Chondrocyte (in vitro differentiated cells): ENCODE results near the gene SNRNP25. TPM values are rescaled to one million over a fixed set of nuclear protein-coding genes. Genes with fewer than 3 reads are reported as not detected.

Experiments
- DNase-seq: peaks from one replicate; pipeline ENCODE4 v3.0.0; 2021; ENCODE audit warnings: mixed read lengths, low spot score
- H3K27ac Mint-ChIP-seq: one replicate; pipeline ENCODE4 v1.8.0; 2021; ENCODE audit warnings: mild to moderate bottlenecking, moderate library complexity, mixed read lengths; ENCODE audit not compliant: unreplicated experiment
- H3K27me3 Mint-ChIP-seq: 2 replicates; pipeline ENCODE4 v1.8.0; 2021; ENCODE audit warnings: low read depth, mixed read lengths
- H3K36me3 Mint-ChIP-seq: 2 replicates; pipeline ENCODE4 v1.8.0; 2021; ENCODE audit warnings: low read depth, mixed read lengths
- H3K4me1 Mint-ChIP-seq: 2 replicates; pipeline ENCODE4 v1.8.0; 2021; ENCODE audit warnings: low read depth, mild to moderate bottlenecking, mixed read lengths
- H3K4me3 Mint-ChIP-seq: one replicate; pipeline ENCODE4 v1.8.0; 2021; ENCODE audit warnings: mild to moderate bottlenecking, moderate library complexity, mixed read lengths; ENCODE audit not compliant: unreplicated experiment
- H3K9me3 Mint-ChIP-seq: 2 replicates; pipeline ENCODE4 v1.8.0; 2021; ENCODE audit warnings: low read depth, mixed read lengths
- total RNA-seq: library from RNA; stranded (reverse); gene quantifications from 3 replicates; pipeline ENCODE4 v1.2.1, GENCODE V29; 2021
- TF ChIP-seq, protein P1 (sequence below): fragments of 200-600 bp; sonication (generic); IDR thresholded peaks from 2 replicates; pipeline ENCODE4 v1.5.0; 2021; ENCODE audit warnings: antibody characterized with exemption, mild to moderate bottlenecking, moderate library complexity

SNRNP25 gene
- total RNA-seq, 1 donor from 2014 or later: 28.0 TPM

DNA sequence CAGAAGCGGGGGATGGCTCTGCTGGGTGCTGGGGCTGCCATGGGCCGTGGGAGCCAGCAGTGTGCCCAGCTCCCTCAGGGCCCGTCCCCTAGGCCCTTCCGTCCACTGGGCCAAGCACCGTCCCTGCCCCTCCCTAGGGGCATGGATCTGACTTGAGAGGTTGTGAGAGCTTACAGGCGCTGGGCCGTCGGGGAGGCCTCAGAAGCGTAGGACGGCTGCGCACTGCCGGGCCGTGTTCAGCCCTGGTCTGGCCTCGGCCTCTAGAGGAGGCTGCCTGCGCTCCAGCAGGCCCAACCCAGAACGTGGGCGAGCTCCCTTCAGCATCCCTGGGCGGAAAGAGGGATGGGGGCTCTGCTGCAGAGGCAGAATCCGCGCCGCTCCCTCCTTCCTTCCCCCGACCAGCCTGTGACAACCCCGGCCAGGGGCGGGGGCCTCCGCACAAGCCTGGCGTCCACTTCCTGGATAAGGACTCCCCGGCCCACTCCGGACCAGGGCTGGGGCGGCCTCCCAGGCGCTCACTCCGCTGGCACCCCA lies 23.7 kb downstream of the SNRNP25 start:
- DNase-seq: no peak
- Mint-ChIP-seq H3K27me3 (no peaks in the 10 kb centered on the region), H3K36me3 (peaks cover 1% of the 10 kb centered on the region), H3K4me3 (peak overlapping the region; percentile 69), H3K9me3 (no peaks in the 10 kb centered on the region), H3K27ac (peak overlapping the region; percentile 91), H3K4me1 (peaks cover 63% of the 10 kb centered on the region)
- TF ChIP-seq, protein P1, sequence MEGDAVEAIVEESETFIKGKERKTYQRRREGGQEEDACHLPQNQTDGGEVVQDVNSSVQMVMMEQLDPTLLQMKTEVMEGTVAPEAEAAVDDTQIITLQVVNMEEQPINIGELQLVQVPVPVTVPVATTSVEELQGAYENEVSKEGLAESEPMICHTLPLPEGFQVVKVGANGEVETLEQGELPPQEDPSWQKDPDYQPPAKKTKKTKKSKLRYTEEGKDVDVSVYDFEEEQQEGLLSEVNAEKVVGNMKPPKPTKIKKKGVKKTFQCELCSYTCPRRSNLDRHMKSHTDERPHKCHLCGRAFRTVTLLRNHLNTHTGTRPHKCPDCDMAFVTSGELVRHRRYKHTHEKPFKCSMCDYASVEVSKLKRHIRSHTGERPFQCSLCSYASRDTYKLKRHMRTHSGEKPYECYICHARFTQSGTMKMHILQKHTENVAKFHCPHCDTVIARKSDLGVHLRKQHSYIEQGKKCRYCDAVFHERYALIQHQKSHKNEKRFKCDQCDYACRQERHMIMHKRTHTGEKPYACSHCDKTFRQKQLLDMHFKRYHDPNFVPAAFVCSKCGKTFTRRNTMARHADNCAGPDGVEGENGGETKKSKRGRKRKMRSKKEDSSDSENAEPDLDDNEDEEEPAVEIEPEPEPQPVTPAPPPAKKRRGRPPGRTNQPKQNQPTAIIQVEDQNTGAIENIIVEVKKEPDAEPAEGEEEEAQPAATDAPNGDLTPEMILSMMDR: no peak

GRCh38 chr16:77807-78443 lies 24.3 kb downstream of the SNRNP25 start, which contains the start of gene MPG:
Gene MPG, plus strand, starts transcription at chr16:78225. Its CDS starts 85 bp downstream, at chr16:78310.
- H3K36me3 Mint-ChIP-seq: peaks cover 1% of the 10 kb centered on the region
- no peaks in the 10 kb centered on the region for H3K9me3 Mint-ChIP-seq
- no peak for DNase-seq
- TF ChIP-seq, protein P1: peak; percentile 13
- peak within 1 kb of the TSS; percentile 87 for H3K4me3 Mint-ChIP-seq
- H3K27me3 Mint-ChIP-seq: no peaks in the 10 kb centered on the region
- H3K27ac Mint-ChIP-seq: peak within 1 kb of the TSS; percentile 91
- H3K4me1 Mint-ChIP-seq: peaks cover 65% of the 10 kb centered on the region

DNA sequence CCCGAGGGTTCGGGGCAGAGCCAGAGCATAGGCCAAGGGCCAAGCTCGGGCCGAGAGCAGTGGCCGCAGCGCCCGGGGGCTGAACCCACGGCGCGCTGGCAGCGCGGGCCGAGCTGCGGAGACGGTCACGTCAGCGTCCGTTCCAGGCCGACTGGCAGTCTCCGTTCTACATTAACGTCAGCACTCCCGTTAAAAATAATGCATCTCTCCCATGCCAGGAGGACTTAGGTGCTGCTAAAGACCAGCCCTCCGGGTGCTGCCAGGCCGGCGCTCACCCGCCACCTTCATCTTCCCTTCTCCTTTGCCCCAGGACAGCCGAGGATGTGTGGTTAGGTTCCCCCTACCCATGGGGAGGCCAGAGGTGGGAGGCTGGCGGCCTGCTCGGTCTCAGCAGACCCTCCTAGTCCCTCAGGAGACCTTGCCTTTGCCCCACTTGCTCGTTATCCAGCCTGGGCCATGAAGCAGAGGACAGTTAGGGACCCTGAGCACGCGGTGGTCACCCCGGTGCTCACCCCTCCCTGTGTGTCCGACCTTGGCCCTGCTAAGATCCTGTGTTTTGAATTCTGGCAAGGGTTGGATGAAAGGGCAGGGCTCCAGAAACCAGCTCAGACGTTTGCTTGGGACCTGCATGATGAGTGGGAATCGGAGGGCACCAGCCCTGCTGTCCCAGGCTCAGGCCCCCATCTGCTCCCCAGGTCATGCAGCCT lies 25.0 kb downstream of the SNRNP25 start:
- peak overlapping the region; percentile 91 for H3K27ac Mint-ChIP-seq
- DNase-seq: no peak
- no peaks in the 10 kb centered on the region for H3K9me3 Mint-ChIP-seq
- H3K4me1 Mint-ChIP-seq: peaks cover 63% of the 10 kb centered on the region
- TF ChIP-seq, protein P1: no peak
- H3K4me3 Mint-ChIP-seq: peak overlapping the region; percentile 87
- H3K36me3 Mint-ChIP-seq: peaks cover 1% of the 10 kb centered on the region
- no peaks in the 10 kb centered on the region for H3K27me3 Mint-ChIP-seq

GRCh38 chr16:79151-80054 lies 25.8 kb downstream of the SNRNP25 start:
- Mint-ChIP-seq H3K36me3 (peaks cover 5% of the 10 kb centered on the region), H3K27ac (peak overlapping the region; percentile 91), H3K27me3 (no peaks in the 10 kb centered on the region), H3K9me3 (no peaks in the 10 kb centered on the region), H3K4me1 (peaks cover 63% of the 10 kb centered on the region), H3K4me3 (peak overlapping the region; percentile 87)
- TF ChIP-seq, protein P1: no peak
- DNase-seq: no peak
